ENCODE data around the gene USP12.

GRCh38 chr13:27147530-27148170 is 24.0 kb downstream of the USP12 start:
- TF ChIP-seq CTCF (IDR thresholded peaks at IDR 0.05) (no peak), POLR2A (IDR thresholded peaks at IDR 0.05) (no peak)
